HEK293T (cell line): ENCODE measurements around the gene PRG2.

Experiments used
- ELF4 ChIP-seq: fragments of 450-650 bp; IDR thresholded peaks from 2 replicates; pipeline ENCODE4 v1.6.1; 2017; ENCODE audit warnings: antibody characterized with exemption
- HDGF ChIP-seq: fragments of 450-650 bp; IDR thresholded peaks from 2 replicates; pipeline ENCODE4 v1.6.1; 2017; ENCODE audit warnings: antibody characterized with exemption, borderline replicate concordance
- L3MBTL2 ChIP-seq: fragments of 450-650 bp; conservative IDR thresholded peaks from 2 replicates; pipeline ENCODE4 v1.6.1; 2016; ENCODE audit warnings: mild to moderate bottlenecking
- LEF1 ChIP-seq: fragments of 450-650 bp; IDR thresholded peaks from 2 replicates; pipeline ENCODE4 v1.6.1; 2017; ENCODE audit warnings: mild to moderate bottlenecking, borderline replicate concordance
- SP1 ChIP-seq: fragments of 450-650 bp; IDR thresholded peaks from 2 replicates; pipeline ENCODE4 v1.6.1; 2017
- TARDBP ChIP-seq: fragments of 450-650 bp; IDR thresholded peaks from 2 replicates; pipeline ENCODE4 v1.6.1; 2016
- TF ChIP-seq, protein P1 (sequence below): fragments of 450-650 bp; IDR thresholded peaks from 2 replicates; pipeline ENCODE4 v1.6.1; 2016

DNA sequence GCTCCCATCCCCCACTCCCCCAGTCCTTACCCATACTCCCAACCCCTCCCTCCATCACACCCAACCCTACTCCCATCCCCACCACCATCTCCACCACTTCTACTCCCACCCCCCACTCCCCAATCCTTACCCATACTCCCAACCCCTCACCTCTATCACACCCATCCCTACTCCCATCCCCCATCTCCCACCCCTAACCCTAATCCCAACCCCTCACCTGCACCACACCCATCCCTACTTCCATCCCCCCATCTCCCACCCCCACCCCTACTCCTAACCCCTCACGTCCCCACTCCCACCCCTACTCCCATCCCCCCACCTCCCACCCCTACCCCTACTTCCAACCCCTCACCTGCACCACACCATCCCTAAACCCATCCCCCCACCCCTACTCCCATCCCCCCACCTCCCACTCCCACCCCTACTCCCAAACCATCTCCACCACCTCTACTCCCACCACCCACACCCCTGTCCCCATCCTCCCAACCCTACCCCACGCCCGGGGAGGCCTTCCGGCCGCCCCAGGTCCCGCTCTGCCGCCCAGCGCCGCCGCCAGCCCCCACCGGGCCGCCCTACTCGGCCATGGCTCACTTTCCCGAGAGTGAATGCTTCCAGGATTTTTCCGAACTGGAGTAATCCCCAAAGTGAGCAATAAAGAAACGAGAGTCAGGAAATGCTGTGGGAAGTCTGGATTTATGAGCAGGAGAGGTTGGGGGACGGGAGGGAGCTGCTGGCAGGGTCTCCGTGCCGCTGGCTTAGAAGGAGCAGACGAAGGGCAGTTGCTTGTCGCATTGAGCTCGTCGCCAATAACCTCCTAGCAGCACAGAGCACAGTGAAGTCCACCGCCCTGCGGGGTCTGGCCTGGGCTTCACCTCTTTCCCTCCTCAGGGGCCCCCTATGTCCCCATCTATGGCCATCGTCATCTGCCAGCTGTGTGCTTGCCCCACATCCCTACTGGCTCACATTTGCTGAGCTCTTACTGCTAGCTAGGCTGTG is 14.1 kb downstream of the PRG2 start:
- TF ChIP-seq ELF4 = no peak
- no peak for TF ChIP-seq TARDBP
- no peak for TF ChIP-seq L3MBTL2
- TF ChIP-seq, protein P1, sequence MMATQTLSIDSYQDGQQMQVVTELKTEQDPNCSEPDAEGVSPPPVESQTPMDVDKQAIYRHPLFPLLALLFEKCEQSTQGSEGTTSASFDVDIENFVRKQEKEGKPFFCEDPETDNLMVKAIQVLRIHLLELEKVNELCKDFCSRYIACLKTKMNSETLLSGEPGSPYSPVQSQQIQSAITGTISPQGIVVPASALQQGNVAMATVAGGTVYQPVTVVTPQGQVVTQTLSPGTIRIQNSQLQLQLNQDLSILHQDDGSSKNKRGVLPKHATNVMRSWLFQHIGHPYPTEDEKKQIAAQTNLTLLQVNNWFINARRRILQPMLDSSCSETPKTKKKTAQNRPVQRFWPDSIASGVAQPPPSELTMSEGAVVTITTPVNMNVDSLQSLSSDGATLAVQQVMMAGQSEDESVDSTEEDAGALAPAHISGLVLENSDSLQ = no peak
- TF ChIP-seq SP1 = no peak
- TF ChIP-seq LEF1 = no peak
- no peak for TF ChIP-seq HDGF
